Stomach (tissue), 9 donors: Measurements from ENCODE around the gene RHOBTB1. TPM values are rescaled to one million over a fixed set of nuclear protein-coding genes. Genes with fewer than 3 reads are reported as not detected.
A peak's percentile ranks its signal among the peaks of the same experiment; 100 is the strongest.

Experiments
- DNase-seq, 2 donors: peaks; one replicate each; pipeline versions ENCODE4 v3.0.0 to v3.0.0-alpha.2; 2013 to 2019
- H3K27ac ChIP-seq, 5 donors: fragments of 200-600 bp in 4 of 5; sonication (generic) in 4 of 5; one replicate each; pipeline ENCODE4 v1.5.1; 2013 to 2019; ENCODE audit warnings: mild to moderate bottlenecking in 1 of 5, moderate library complexity in 1 of 5
- H3K27me3 ChIP-seq, 3 donors: fragments of 200-600 bp; sonication (generic); one replicate each; pipeline ENCODE4 v1.5.1; 2017 to 2019; ENCODE audit warnings: mixed run types in 1 of 3
- H3K36me3 ChIP-seq, 4 donors: fragments of 200-600 bp; sonication (generic); 1 replicate in 3 of 4; 2 replicates in 1 of 4; pipeline ENCODE4 v1.5.1; 2016 to 2019
- H3K4me1 ChIP-seq, 4 donors: fragments of 200-600 bp; sonication (generic); one replicate each; pipeline ENCODE4 v1.5.1; 2016 to 2019
- H3K4me3 ChIP-seq, 4 donors: fragments of 200-600 bp; sonication (generic) in 3 of 4; one replicate each; pipeline ENCODE4 v1.5.1; 2016 to 2019; ENCODE audit warnings: mild to moderate bottlenecking in 1 of 4
- H3K9me3 ChIP-seq, 4 donors: fragments of 200-600 bp; sonication (generic); one replicate each; pipeline ENCODE4 v1.5.1; 2016 to 2019
- CTCF ChIP-seq, 7 experiments: fragments of 450-650 bp in 4 of 7; fragments of 200-600 bp in 3 of 7; sonication (generic) in 3 of 7; IDR thresholded peaks; one replicate each; pipeline ENCODE4 v1.5.1; 2016 to 2019; ENCODE audit warnings: antibody characterized with exemption in 7 of 7, control low read depth in 2 of 7, mild to moderate bottlenecking in 1 of 7
- EP300 ChIP-seq: sonication (generic); formaldehyde crosslinking; IDR thresholded peaks from one replicate; pipeline ENCODE4 v1.6.1; 2017; ENCODE audit warnings: antibody characterized with exemption
- POLR2A ChIP-seq, 4 donors: fragments of 450-650 bp; IDR thresholded peaks; one replicate each; pipeline ENCODE4 v1.6.1; 2016; ENCODE audit warnings: antibody characterized with exemption in 4 of 4, control low read depth in 2 of 4, mild to moderate bottlenecking in 1 of 4, moderate library complexity in 1 of 4
- POLR2AphosphoS5 ChIP-seq, 3 donors: sonication (generic); formaldehyde crosslinking; IDR thresholded peaks; one replicate each; pipeline ENCODE4 v1.6.1; 2016; ENCODE audit warnings: antibody characterized with exemption in 3 of 3
- WGBS, 5 donors: extraction: QIAGEN DNeasy Blood & Tissue Kit in 3 of 5; methylation state at CpG; one replicate each; pipeline versions ENCODE4 v1.1.5 to v1.1.7; 2013 to 2018; 5-methylcytosine and 5-hydroxymethylcytosine counted together
- intact Hi-C: fragments of 100-400 bp; cut with DNase I; formaldehyde crosslinking; loops from one replicate; pipeline ENCODE4 v1.15.1; 2023; ENCODE audit warnings: low total_unique reads
- polyA plus RNA-seq, 3 donors: library from polyadenylated mRNA; stranded (reverse); fragments of 200-250 nt; gene quantifications; one replicate each; pipeline ENCODE4 v1.2.3, GENCODE V29; 2013
- total RNA-seq, 5 donors: library from RNA; depleted of rRNA; stranded (reverse); fragments of >200 nt; gene quantifications; one replicate each; pipeline versions ENCODE4 v1.1.0 to v1.2.3, GENCODE V29; 2014 to 2016
- donor health status: healthy with polysubstance abuse.
- donor health status: Bipolar disorder and iron deficiency.
- donor health status: healthy.

The RHOBTB1 gene
- total and polyA plus RNA-seq, 8 donors = 2.3 to 302 (median 21.9) TPM

GRCh38 chr10:60989400-60989876, 45.5 kb upstream of the RHOBTB1 start:
- intact Hi-C loops = no loop called here
- 22 to 50% (median 46%) methylated on average over 4 of the region's 4 CpGs for WGBS, 5 donors
- TF ChIP-seq EP300 = no peak
- peak in 2 of 3 donors; percentile 51 to 56 for TF ChIP-seq POLR2AphosphoS5 (IDR thresholded peaks at IDR 0.05)
- no peaks in the 10 kb centered on the region for H3K9me3 ChIP-seq
- no peak overlapping the region for H3K4me3 ChIP-seq
- H3K27ac ChIP-seq = peak overlapping the region in 4 of 5 donors; percentile 48 to 91 (median 68)
- no peaks in the 10 kb centered on the region for H3K27me3 ChIP-seq
- peaks cover 0 to 13% (median 6%) of the 10 kb centered on the region in 4 donors for H3K4me1 ChIP-seq
- peak in 1 of 2 donors; percentile 57 for DNase-seq
- H3K36me3 ChIP-seq = no peaks in the 10 kb centered on the region

- intact Hi-C loops = no loop called here
- H3K27ac ChIP-seq = peak overlapping the region in 4 of 5 donors; percentile 37 to 62 (median 50)
- WGBS, 5 donors = 26 to 44% (median 30%) methylated on average over 3 of the region's 3 CpGs
- no peak overlapping the region for H3K4me3 ChIP-seq
- no peaks in the 10 kb centered on the region for H3K9me3 ChIP-seq
- DNase-seq = peak in 1 of 2 donors; percentile 36
- TF ChIP-seq EP300 = no peak
- no peak for TF ChIP-seq CTCF (IDR thresholded peaks at IDR 0.05)
- no peak for TF ChIP-seq POLR2A (IDR thresholded peaks at IDR 0.05)
- TF ChIP-seq POLR2AphosphoS5 (IDR thresholded peaks at IDR 0.05) = no peak
- no peaks in the 10 kb centered on the region for H3K27me3 ChIP-seq
- H3K4me1 ChIP-seq = peaks cover 0 to 13% (median 6%) of the 10 kb centered on the region in 4 donors
- H3K36me3 ChIP-seq = no peaks in the 10 kb centered on the region
Observed at GRCh38 chr10:60986791-60987190, 42.8 kb upstream of the RHOBTB1 start.

- DNase-seq = no peak
- intact Hi-C loops = no loop called here
- Histone ChIP-seq H3K27me3 (no peaks in the 10 kb centered on the region), H3K4me3 (no peak overlapping the region), H3K27ac (peak overlapping the region in 1 of 5 donors; percentile 59), H3K36me3 (no peaks in the 10 kb centered on the region), H3K4me1 (peaks cover 0 to 13% (median 6%) of the 10 kb centered on the region in 4 donors), H3K9me3 (no peaks in the 10 kb centered on the region)
- TF ChIP-seq POLR2AphosphoS5 (IDR thresholded peaks at IDR 0.05) (no peak), POLR2A (IDR thresholded peaks at IDR 0.05) (no peak), CTCF (IDR thresholded peaks at IDR 0.05) (no peak), EP300 (no peak)
- 79 to 94% (median 87%) methylated on average over 1 of the region's 1 CpG for WGBS, 5 donors
Observed at GRCh38 chr10:60985951-60986350, 42.0 kb upstream of the RHOBTB1 start.

GRCh38 chr10:60980997-60981396, 37.0 kb upstream of the RHOBTB1 start:
- TF ChIP-seq CTCF (IDR thresholded peaks at IDR 0.05) = no peak
- intact Hi-C loops = no loop called here
- 82 to 93% (median 88%) methylated on average over 1 of the region's 1 CpG for WGBS, 5 donors
- Histone ChIP-seq H3K36me3 (no peaks in the 10 kb centered on the region), H3K4me1 (peaks cover 15 to 39% (median 18%) of the 10 kb centered on the region in 4 donors), H3K27me3 (no peaks in the 10 kb centered on the region), H3K4me3 (no peak overlapping the region), H3K27ac (no peak overlapping the region), H3K9me3 (no peaks in the 10 kb centered on the region)
- no peak for DNase-seq

- intact Hi-C loops = no loop called here
- H3K36me3 ChIP-seq = no peaks in the 10 kb centered on the region
- TF ChIP-seq POLR2A (IDR thresholded peaks at IDR 0.05) (no peak), EP300 (no peak), CTCF (IDR thresholded peaks at IDR 0.05) (no peak), POLR2AphosphoS5 (IDR thresholded peaks at IDR 0.05) (no peak)
- DNase-seq = no peak
- peak overlapping the region; percentile 39 to 82 (median 75) for H3K27ac ChIP-seq
- no peaks in the 10 kb centered on the region for H3K27me3 ChIP-seq
- no peak overlapping the region for H3K4me3 ChIP-seq
- peaks cover 18 to 50% (median 27%) of the 10 kb centered on the region in 4 donors for H3K4me1 ChIP-seq
- no peaks in the 10 kb centered on the region for H3K9me3 ChIP-seq
- 59 to 69% (median 68%) methylated on average over 3 of the region's 3 CpGs for WGBS, 5 donors
Observed at GRCh38 chr10:60979667-60980104, 35.7 kb upstream of the RHOBTB1 start.
